T-cell (primary cell): ENCODE data around the gene ETV5. TPM values are rescaled to one million over a fixed set of nuclear protein-coding genes. Genes with fewer than 3 reads are reported as not detected.

Source experiments
- ATAC-seq, 4 experiments: fragments of 200-7000 bp in 3 of 4; fragments of 150-1000 bp in 1 of 4; cut with Tn5 transposase; replicated peaks in 1 of 4; 1 replicate in 3 of 4; 2 replicates in 1 of 4; pipeline ENCODE4 v1.10.0; 2021; ENCODE audit warnings: moderate library complexity in 3 of 4, mild to moderate bottlenecking in 2 of 4, moderate number of reproducible peaks in 1 of 4
- CTCF ChIA-PET, 2 donors: fragments of 300-600 bp; sonication (Branson Sonifier 250); formaldehyde crosslinking; loops; one replicate each; lab custom pipeline; 2022; ENCODE audit warnings: antibody characterized with exemption in 2 of 2; lab: Charles Lee
- POLR2A ChIA-PET, 2 donors: fragments of 300-600 bp; sonication (Branson Sonifier 250); formaldehyde crosslinking; loops; one replicate each; lab custom pipeline; 2022; ENCODE audit warnings: antibody characterized with exemption in 2 of 2; lab: Charles Lee
- DNase-seq, 35 experiments: peaks; one replicate each; pipeline versions ENCODE4 v3.0.0 to v3.0.0-alpha.2; 2013 to 2023
- H3K27ac ChIP-seq: one replicate; pipeline ENCODE4 v1.5.1; 2013; ENCODE audit warnings: low read length
- H3K27me3 ChIP-seq, 2 experiments: replicated peaks in 1 of 2; 1 replicate in 1 of 2; 2 replicates in 1 of 2; pipeline versions ENCODE4 v1.6.1 to v1.7.0; 2013; ENCODE audit warnings: low read length in 1 of 2, mixed read lengths in 1 of 2; ENCODE audit not compliant: control insufficient read depth in 2 of 2, insufficient read depth in 2 of 2; ENCODE audit errors: extremely low read depth in 1 of 2
- H3K36me3 ChIP-seq, 2 donors: 1 replicate in 1 of 2; 2 replicates in 1 of 2; pipeline versions ENCODE4 v1.6.1 to v1.7.0; 2013; ENCODE audit warnings: low read length in 1 of 2; ENCODE audit not compliant: control insufficient read depth in 2 of 2, insufficient read depth in 1 of 2; ENCODE audit errors: extremely low read depth in 1 of 2
- H3K4me1 ChIP-seq, 2 experiments: 1 replicate in 1 of 2; 2 replicates in 1 of 2; pipeline versions ENCODE4 v1.6.1 to v1.7.0; 2013; ENCODE audit warnings: low read length in 2 of 2, mixed read lengths in 1 of 2; ENCODE audit not compliant: insufficient read depth in 2 of 2, control insufficient read depth in 1 of 2; ENCODE audit errors: extremely low read depth in 1 of 2
- H3K4me3 ChIP-seq, 2 donors: 1 replicate in 1 of 2; 2 replicates in 1 of 2; pipeline versions ENCODE4 v1.5.1 to v1.7.0; 2013; ENCODE audit warnings: mild to moderate bottlenecking in 2 of 2, low read length in 1 of 2, moderate library complexity in 1 of 2; ENCODE audit not compliant: control insufficient read depth in 1 of 2; ENCODE audit errors: extremely low read depth in 1 of 2
- H3K9me3 ChIP-seq: 2 replicates; pipeline ENCODE4 v1.7.0; 2013
- H3K27ac Mint-ChIP-seq, 2 donors: one replicate each; pipeline ENCODE4 v1.8.0; 2020 to 2021; ENCODE audit warnings: mild to moderate bottlenecking in 2 of 2, mixed read lengths in 2 of 2
- H3K27me3 Mint-ChIP-seq, 2 donors: one replicate each; pipeline ENCODE4 v1.8.0; 2021 to 2022; ENCODE audit warnings: mixed read lengths in 2 of 2
- H3K36me3 Mint-ChIP-seq: one replicate; pipeline ENCODE4 v1.8.0; 2021; ENCODE audit warnings: mixed read lengths
- H3K4me1 Mint-ChIP-seq, 3 donors: one replicate each; pipeline ENCODE4 v1.8.0; 2020 to 2022; ENCODE audit warnings: mixed read lengths in 3 of 3, mild to moderate bottlenecking in 1 of 3
- H3K4me3 Mint-ChIP-seq, 3 donors: one replicate each; pipeline ENCODE4 v1.8.0; 2020 to 2022; ENCODE audit warnings: mild to moderate bottlenecking in 3 of 3, mixed read lengths in 3 of 3, moderate library complexity in 3 of 3
- H3K9me3 Mint-ChIP-seq, 3 donors: one replicate each; pipeline ENCODE4 v1.8.0; 2020 to 2022; ENCODE audit warnings: mixed read lengths in 3 of 3
- WGBS: methylation state at CpG from one replicate; pipeline ENCODE4 v1.1.5; 2013; ENCODE audit warnings: missing lambda C conversion rate; ENCODE audit not compliant: insufficient coverage; 5-methylcytosine and 5-hydroxymethylcytosine counted together
- total RNA-seq, 35 experiments: library from RNA in 6 of 35; stranded (reverse) in 6 of 35; fragments of 120-200 nt in 1 of 35; gene quantifications; one replicate each; pipeline versions ENCODE4 v1.2.1 to v1.2.4 and lab custom pipeline; 2013 to 2026

Gene ETV5
- total RNA-seq, 5 donors from 2014 or later (not counting 1 experiment from before 2014, with no cell fraction given), result 0.32 to 0.93 (median 0.36) TPM; not detected in 1

DNA sequence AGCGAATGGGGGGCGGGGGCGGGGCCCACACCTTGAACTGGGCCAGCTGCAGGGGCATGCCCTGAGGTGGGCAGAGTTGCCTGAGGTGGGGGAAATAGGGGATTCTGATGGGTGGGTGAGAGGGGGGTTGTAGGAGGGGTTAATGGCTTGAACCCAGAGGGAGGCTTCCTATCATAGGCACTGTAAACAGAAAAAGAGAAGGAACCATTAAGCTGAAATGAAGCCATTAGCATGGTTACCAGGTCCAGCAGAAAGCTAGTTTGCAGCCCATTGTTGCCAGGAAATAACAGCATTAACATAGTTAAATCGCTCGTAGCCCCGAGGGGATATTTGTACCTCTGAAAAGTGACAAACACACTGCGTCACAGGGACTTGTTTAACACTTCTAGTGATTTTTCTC is 29.0 kb downstream of the ETV5 start:
- Mint-ChIP-seq H3K9me3 (peaks cover 2 to 3% (median 3%) of the 10 kb centered on the region in 3 donors), H3K36me3 (peaks cover 2% of the 10 kb centered on the region), H3K27ac (no peak overlapping the region), H3K4me1 (no peaks in the 10 kb centered on the region), H3K4me3 (no peak overlapping the region), H3K27me3 (peaks cover 7 to 11% of the 10 kb centered on the region in 2 donors)
- Histone ChIP-seq H3K27me3 (peaks cover 0 to 2% of the 10 kb centered on the region in 2 experiments), H3K4me3 (no peak overlapping the region), H3K27ac (no peak overlapping the region), H3K4me1 (no peaks in the 10 kb centered on the region), H3K9me3 (no peaks in the 10 kb centered on the region), H3K36me3 (no peaks in the 10 kb centered on the region)
- CTCF ChIA-PET, result interaction anchor here in 1 of 2 donors (0.6 kb wide), 1 partner anchor 179 kb away, joined by 7 read pairs; no protein-coding TSS in a partner anchor
- DNase-seq, result no peak
- 87% methylated on average over 6 of the region's 7 CpGs for WGBS
- POLR2A ChIA-PET, result no interaction called here
- ATAC-seq, result no peak

DNA sequence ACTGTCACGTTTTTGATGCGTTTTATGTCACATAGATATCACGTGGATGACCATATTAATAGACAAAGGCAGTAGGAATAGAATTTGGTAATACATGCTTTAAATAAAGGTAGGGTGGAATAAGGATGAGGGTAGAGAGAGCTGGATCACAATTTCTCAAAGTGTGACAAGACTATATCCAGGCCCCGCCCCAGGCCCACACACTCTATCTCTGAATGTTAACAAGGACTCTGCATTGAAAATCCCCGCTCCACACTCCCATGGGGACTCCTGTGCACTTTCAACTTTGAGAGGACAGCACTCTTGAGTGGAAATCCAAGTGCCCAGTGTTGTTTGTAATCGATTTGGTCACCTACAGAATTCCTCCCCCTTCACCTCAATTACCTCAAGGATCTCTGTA is 31.4 kb downstream of the ETV5 start:
- POLR2A ChIA-PET, result interaction anchor here in 1 of 2 donors (0.6 kb wide), 1 partner anchor 141 kb away, joined by 10 read pairs; no protein-coding TSS in a partner anchor
- H3K9me3 ChIP-seq, result no peaks in the 10 kb centered on the region
- CTCF ChIA-PET, result no interaction called here
- H3K36me3 Mint-ChIP-seq, result peaks cover 2% of the 10 kb centered on the region
- H3K4me1 Mint-ChIP-seq, result no peaks in the 10 kb centered on the region
- peaks cover 3 to 5% (median 4%) of the 10 kb centered on the region in 3 donors for H3K9me3 Mint-ChIP-seq
- H3K27ac ChIP-seq, result no peak overlapping the region
- no peak overlapping the region for H3K27ac Mint-ChIP-seq
- peaks cover 0 to 2% of the 10 kb centered on the region in 2 experiments for H3K27me3 ChIP-seq
- DNase-seq (no peak), ATAC-seq (no peak)
- H3K4me3 Mint-ChIP-seq, result no peak overlapping the region
- H3K36me3 ChIP-seq, result no peaks in the 10 kb centered on the region
- no peaks in the 10 kb centered on the region for H3K4me1 ChIP-seq
- no peak overlapping the region for H3K4me3 ChIP-seq
- H3K27me3 Mint-ChIP-seq, result peaks cover 7 to 10% of the 10 kb centered on the region in 2 donors
- WGBS, result 100% methylated on average over 3 of the region's 6 CpGs

- H3K27ac Mint-ChIP-seq, result no peak overlapping the region
- H3K27me3 ChIP-seq, result peaks cover 0 to 2% of the 10 kb centered on the region in 2 experiments
- no peak for DNase-seq
- H3K36me3 ChIP-seq, result no peaks in the 10 kb centered on the region
- H3K4me1 Mint-ChIP-seq, result peaks cover 0 to under 1% (median 0%) of the 10 kb centered on the region in 3 donors
- H3K27me3 Mint-ChIP-seq, result peaks cover 9 to 18% of the 10 kb centered on the region in 2 donors
- H3K9me3 ChIP-seq, result no peaks in the 10 kb centered on the region
- H3K27ac ChIP-seq, result no peak overlapping the region
- ChIA-PET POLR2A (no interaction called here), CTCF (no interaction called here)
- ATAC-seq, result no peak
- peaks cover 3 to 5% (median 4%) of the 10 kb centered on the region in 3 donors for H3K9me3 Mint-ChIP-seq
- H3K36me3 Mint-ChIP-seq, result peaks cover 2% of the 10 kb centered on the region
- no peaks in the 10 kb centered on the region for H3K4me1 ChIP-seq
- H3K4me3 ChIP-seq, result no peak overlapping the region
- no CpG with 5 or more reads among the region's 4 CpGs for WGBS
- no peak overlapping the region for H3K4me3 Mint-ChIP-seq
These were observed 32.8 kb downstream of the ETV5 start for GRCh38 chr3:186075931-186076567.

DNA sequence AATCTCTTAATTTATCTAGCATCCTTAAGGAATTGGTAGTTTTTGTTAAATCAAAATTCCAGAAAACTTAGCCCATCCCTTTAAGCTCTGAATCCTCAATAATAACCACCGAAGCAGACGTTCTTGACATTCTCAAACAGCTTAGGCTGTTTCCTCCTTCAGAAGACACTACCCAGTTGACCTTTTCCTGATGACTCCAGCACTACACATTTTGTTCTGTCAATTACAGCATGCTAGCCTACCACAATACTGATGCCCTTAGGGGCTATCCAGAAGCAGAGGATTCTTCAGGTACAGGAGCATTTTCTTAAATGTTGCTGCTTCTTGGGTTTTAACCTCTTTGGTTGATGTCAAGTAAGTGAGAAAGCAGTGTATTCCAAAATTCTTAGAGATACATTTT is 33.4 kb downstream of the ETV5 start:
- H3K9me3 Mint-ChIP-seq, result peaks cover 3 to 5% (median 4%) of the 10 kb centered on the region in 3 donors
- no peak overlapping the region for H3K4me3 Mint-ChIP-seq
- H3K27me3 ChIP-seq, result peaks cover 0 to 2% of the 10 kb centered on the region in 2 experiments
- H3K27ac ChIP-seq, result no peak overlapping the region
- H3K4me1 ChIP-seq, result no peaks in the 10 kb centered on the region
- H3K27ac Mint-ChIP-seq, result no peak overlapping the region
- peaks cover 11 to 23% of the 10 kb centered on the region in 2 donors for H3K27me3 Mint-ChIP-seq
- POLR2A ChIA-PET, result no interaction called here
- H3K36me3 ChIP-seq, result no peaks in the 10 kb centered on the region
- ATAC-seq (no peak), DNase-seq (no peak)
- CTCF ChIA-PET, result no interaction called here
- H3K4me3 ChIP-seq, result no peak overlapping the region
- peaks cover 2% of the 10 kb centered on the region for H3K36me3 Mint-ChIP-seq
- H3K9me3 ChIP-seq, result no peaks in the 10 kb centered on the region
- WGBS, result 89% methylated on average over 2 of the region's 2 CpGs
- peaks cover 0 to 6% (median 0%) of the 10 kb centered on the region in 3 donors for H3K4me1 Mint-ChIP-seq

DNA sequence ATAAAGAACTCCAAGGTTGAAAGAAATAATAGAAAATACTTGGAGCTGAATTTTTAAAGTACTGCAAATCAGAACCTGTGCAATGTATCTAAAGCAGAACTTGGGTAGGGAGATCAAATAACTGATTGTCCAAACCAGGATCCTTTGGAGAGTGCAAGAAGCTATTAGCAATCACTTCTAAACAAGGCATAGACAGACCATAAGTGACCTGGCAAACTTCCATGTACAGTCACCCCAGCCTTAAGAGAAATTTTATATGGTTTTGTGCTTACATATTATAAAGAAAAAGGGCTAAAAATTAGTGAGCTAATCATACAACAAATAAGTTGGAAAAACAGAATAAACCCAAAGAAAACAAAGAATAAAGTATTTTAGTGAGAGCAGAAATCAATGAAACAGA is 35.2 kb downstream of the ETV5 start:
- Histone ChIP-seq H3K4me3 (no peak overlapping the region), H3K4me1 (no peaks in the 10 kb centered on the region), H3K27ac (no peak overlapping the region), H3K36me3 (no peaks in the 10 kb centered on the region), H3K9me3 (no peaks in the 10 kb centered on the region), H3K27me3 (no peaks in the 10 kb centered on the region)
- no peak overlapping the region for H3K4me3 Mint-ChIP-seq
- peaks cover 9 to 25% of the 10 kb centered on the region in 2 donors for H3K27me3 Mint-ChIP-seq
- ChIA-PET CTCF (no interaction called here), POLR2A (no interaction called here)
- ATAC-seq (no peak), DNase-seq (no peak)
- no peak overlapping the region for H3K27ac Mint-ChIP-seq
- H3K36me3 Mint-ChIP-seq, result peaks cover 2% of the 10 kb centered on the region
- peaks cover 0 to 6% (median under 1%) of the 10 kb centered on the region in 3 donors for H3K4me1 Mint-ChIP-seq
- H3K9me3 Mint-ChIP-seq, result peaks cover 3 to 5% (median 4%) of the 10 kb centered on the region in 3 donors

GRCh38 chr3:186070996-186071395 is 37.9 kb downstream of the ETV5 start:
- POLR2A ChIA-PET, result no interaction called here

More at GRCh38 chr3:186070996-186071395, 37.9 kb downstream of the ETV5 start:
- CTCF ChIA-PET, result no interaction called here
- Mint-ChIP-seq H3K4me3 (no peak overlapping the region), H3K36me3 (peaks cover 2% of the 10 kb centered on the region), H3K4me1 (peaks cover 11 to 18% (median 12%) of the 10 kb centered on the region in 3 donors), H3K9me3 (peaks cover 3 to 5% (median 4%) of the 10 kb centered on the region in 3 donors), H3K27ac (no peak overlapping the region), H3K27me3 (peaks cover 9 to 25% of the 10 kb centered on the region in 2 donors)
- H3K4me3 ChIP-seq, result no peak overlapping the region
- DNase-seq, result no peak
- no peaks in the 10 kb centered on the region for H3K4me1 ChIP-seq
- ATAC-seq, result no peak
- WGBS, result no CpG with 5 or more reads among the region's 9 CpGs
- no peaks in the 10 kb centered on the region for H3K9me3 ChIP-seq
- H3K27ac ChIP-seq, result no peak overlapping the region
- peaks cover 0 to 4% of the 10 kb centered on the region in 2 experiments for H3K27me3 ChIP-seq
- H3K36me3 ChIP-seq, result no peaks in the 10 kb centered on the region
